ENCODE measurements around the gene TBC1D14.
"Not testable (repeated sequence)": the region's sequence is repeated elsewhere in the genome, so short reads cannot be mapped to it uniquely, and the experiment has no call there.

The TBC1D14 gene

GRCh38 chr4:6889101-6889735, 20.4 kb upstream of the TBC1D14 start:
- in situ Hi-C loops (cut with HindIII; ENCODE audit: low pct_ligation_motif_present, low pct_unique_long_range_greater_than_20kb, low sequenced_read_pairs): no loop called here
- no peak for DNase-seq

GRCh38 chr4:6889736-6890324, 19.8 kb upstream of the TBC1D14 start:
- in situ Hi-C loops (cut with HindIII; ENCODE audit: low pct_ligation_motif_present, low pct_unique_long_range_greater_than_20kb, low sequenced_read_pairs): no loop called here
- DNase-seq: no peak

- in situ Hi-C loops (cut with HindIII; ENCODE audit: low pct_ligation_motif_present, low pct_unique_long_range_greater_than_20kb, low sequenced_read_pairs): no loop called here
- DNase-seq: no peak
Measured at GRCh38 chr4:6890358-6890757, 19.3 kb upstream of the TBC1D14 start.

GRCh38 chr4:6890971-6891370, 18.7 kb upstream of the TBC1D14 start:
- not testable (repeated sequence) for DNase-seq

GRCh38 chr4:6891436-6892170, 18.0 kb upstream of the TBC1D14 start:
- in situ Hi-C loops (cut with HindIII; ENCODE audit: low pct_ligation_motif_present, low pct_unique_long_range_greater_than_20kb, low sequenced_read_pairs): no loop called here
- DNase-seq: no peak

More at GRCh38 chr4:6890971-6891370, 18.7 kb upstream of the TBC1D14 start:
- in situ Hi-C loops (cut with HindIII; ENCODE audit: low pct_ligation_motif_present, low pct_unique_long_range_greater_than_20kb, low sequenced_read_pairs): not testable (repeated sequence)

GRCh38 chr4:6892190-6892908, 17.3 kb upstream of the TBC1D14 start:
- in situ Hi-C loops (cut with HindIII; ENCODE audit: low pct_ligation_motif_present, low pct_unique_long_range_greater_than_20kb, low sequenced_read_pairs): no loop called here
- no peak for DNase-seq

- no peak for DNase-seq
- in situ Hi-C loops (cut with HindIII; ENCODE audit: low pct_ligation_motif_present, low pct_unique_long_range_greater_than_20kb, low sequenced_read_pairs): no loop called here
Measured at GRCh38 chr4:6892909-6893202, 16.8 kb upstream of the TBC1D14 start.

GRCh38 chr4:6893449-6894085, 16.1 kb upstream of the TBC1D14 start:
- peak; percentile 52 for DNase-seq
- in situ Hi-C loops (cut with HindIII; ENCODE audit: low pct_ligation_motif_present, low pct_unique_long_range_greater_than_20kb, low sequenced_read_pairs): no loop called here

GRCh38 chr4:6894086-6894478, 15.5 kb upstream of the TBC1D14 start:
- in situ Hi-C loops (cut with HindIII; ENCODE audit: low pct_ligation_motif_present, low pct_unique_long_range_greater_than_20kb, low sequenced_read_pairs): no loop called here
- no peak for DNase-seq

- in situ Hi-C loops (cut with HindIII; ENCODE audit: low pct_ligation_motif_present, low pct_unique_long_range_greater_than_20kb, low sequenced_read_pairs): no loop called here
- no peak for DNase-seq
Measured at GRCh38 chr4:6894528-6895498, 14.8 kb upstream of the TBC1D14 start.

GRCh38 chr4:6896035-6896434, 13.6 kb upstream of the TBC1D14 start:
- in situ Hi-C loops (cut with HindIII; ENCODE audit: low pct_ligation_motif_present, low pct_unique_long_range_greater_than_20kb, low sequenced_read_pairs): no loop called here

GRCh38 chr4:6898763-6899162, 10.9 kb upstream of the TBC1D14 start:
- no peak for DNase-seq
- in situ Hi-C loops (cut with HindIII; ENCODE audit: low pct_ligation_motif_present, low pct_unique_long_range_greater_than_20kb, low sequenced_read_pairs): no loop called here

More at GRCh38 chr4:6896035-6896434, 13.6 kb upstream of the TBC1D14 start:
- DNase-seq: no peak

- DNase-seq: no peak
- in situ Hi-C loops (cut with HindIII; ENCODE audit: low pct_ligation_motif_present, low pct_unique_long_range_greater_than_20kb, low sequenced_read_pairs): no loop called here
Measured at GRCh38 chr4:6900181-6900812, 9.3 kb upstream of the TBC1D14 start.

- in situ Hi-C loops (cut with HindIII; ENCODE audit: low pct_ligation_motif_present, low pct_unique_long_range_greater_than_20kb, low sequenced_read_pairs): no loop called here
- no peak for DNase-seq
Measured at GRCh38 chr4:6900956-6901355, 8.7 kb upstream of the TBC1D14 start.

GRCh38 chr4:6901669-6902317, 7.8 kb upstream of the TBC1D14 start:
- DNase-seq: no peak
- in situ Hi-C loops (cut with HindIII; ENCODE audit: low pct_ligation_motif_present, low pct_unique_long_range_greater_than_20kb, low sequenced_read_pairs): no loop called here

- no peak for DNase-seq
- in situ Hi-C loops (cut with HindIII; ENCODE audit: low pct_ligation_motif_present, low pct_unique_long_range_greater_than_20kb, low sequenced_read_pairs): no loop called here
Measured at GRCh38 chr4:6902318-6903042, 7.1 kb upstream of the TBC1D14 start.
